ENCODE data around the gene TFEC. TPM values are rescaled to one million over a fixed set of nuclear protein-coding genes. Genes with fewer than 3 reads are reported as not detected.

TFEC gene
- total RNA-seq, 4 donors from 2014 or later: 7.3 to 22.9 (median 11.1) TPM

DNA sequence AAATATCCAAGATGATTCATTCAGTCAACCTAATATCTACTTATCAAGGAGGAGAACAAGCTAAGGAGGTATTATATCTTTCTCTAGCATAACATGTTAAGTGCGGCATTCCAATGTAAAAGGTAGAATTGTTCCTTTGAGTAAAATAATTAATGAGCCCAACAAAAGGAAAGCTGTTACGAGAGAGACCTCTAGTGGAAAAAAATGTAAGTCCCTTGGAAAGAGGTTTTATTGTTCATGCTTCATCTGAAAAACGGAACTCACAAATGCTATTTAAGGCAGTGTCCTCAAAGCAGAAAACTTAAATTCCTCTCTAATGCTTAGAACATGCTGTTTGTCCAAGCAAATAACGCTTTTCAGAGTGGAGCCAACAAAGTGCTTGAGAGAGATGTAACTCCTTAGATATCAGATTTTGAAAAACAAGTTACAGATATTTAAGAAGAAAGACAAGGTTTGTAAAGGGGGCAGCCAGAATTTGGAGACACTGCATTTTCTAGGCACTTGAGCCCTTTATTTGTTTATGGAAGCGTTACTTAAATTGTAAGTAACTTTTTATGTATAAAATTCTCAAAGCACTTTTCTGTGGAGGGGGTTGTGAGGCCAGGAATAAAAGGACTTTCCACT, 119.9 kb downstream of the TFEC start:
- no peak for ATAC-seq (ENCODE audit: low FRiP score)
- TF ChIP-seq, protein P1, sequence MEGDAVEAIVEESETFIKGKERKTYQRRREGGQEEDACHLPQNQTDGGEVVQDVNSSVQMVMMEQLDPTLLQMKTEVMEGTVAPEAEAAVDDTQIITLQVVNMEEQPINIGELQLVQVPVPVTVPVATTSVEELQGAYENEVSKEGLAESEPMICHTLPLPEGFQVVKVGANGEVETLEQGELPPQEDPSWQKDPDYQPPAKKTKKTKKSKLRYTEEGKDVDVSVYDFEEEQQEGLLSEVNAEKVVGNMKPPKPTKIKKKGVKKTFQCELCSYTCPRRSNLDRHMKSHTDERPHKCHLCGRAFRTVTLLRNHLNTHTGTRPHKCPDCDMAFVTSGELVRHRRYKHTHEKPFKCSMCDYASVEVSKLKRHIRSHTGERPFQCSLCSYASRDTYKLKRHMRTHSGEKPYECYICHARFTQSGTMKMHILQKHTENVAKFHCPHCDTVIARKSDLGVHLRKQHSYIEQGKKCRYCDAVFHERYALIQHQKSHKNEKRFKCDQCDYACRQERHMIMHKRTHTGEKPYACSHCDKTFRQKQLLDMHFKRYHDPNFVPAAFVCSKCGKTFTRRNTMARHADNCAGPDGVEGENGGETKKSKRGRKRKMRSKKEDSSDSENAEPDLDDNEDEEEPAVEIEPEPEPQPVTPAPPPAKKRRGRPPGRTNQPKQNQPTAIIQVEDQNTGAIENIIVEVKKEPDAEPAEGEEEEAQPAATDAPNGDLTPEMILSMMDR (IDR thresholded peaks at IDR 0.05): no peak
- DNase-seq (ENCODE audit: low spot score): no peak

DNA sequence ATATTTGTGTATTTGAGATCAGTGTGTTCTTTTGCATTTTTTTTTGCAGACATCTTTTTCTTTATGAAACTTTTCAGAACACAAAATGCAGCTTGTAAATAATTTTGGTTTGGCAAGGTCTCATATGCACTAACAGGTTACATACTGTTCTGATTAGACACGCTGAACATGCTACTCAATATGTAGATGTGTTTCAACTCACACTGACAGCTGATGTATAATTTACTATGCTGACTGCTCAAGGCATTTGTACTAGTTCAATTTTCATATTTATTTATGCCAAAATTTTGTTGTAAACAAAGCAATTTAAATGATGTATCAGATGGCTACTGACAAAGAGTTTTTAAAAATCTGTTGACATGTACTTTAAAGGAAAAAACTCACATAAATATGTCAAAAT, 123.8 kb downstream of the TFEC start:
- TF ChIP-seq, protein P1 (IDR thresholded peaks at IDR 0.05): no peak
- DNase-seq (ENCODE audit: low spot score) (no peak), ATAC-seq (ENCODE audit: low FRiP score) (no peak)

DNA sequence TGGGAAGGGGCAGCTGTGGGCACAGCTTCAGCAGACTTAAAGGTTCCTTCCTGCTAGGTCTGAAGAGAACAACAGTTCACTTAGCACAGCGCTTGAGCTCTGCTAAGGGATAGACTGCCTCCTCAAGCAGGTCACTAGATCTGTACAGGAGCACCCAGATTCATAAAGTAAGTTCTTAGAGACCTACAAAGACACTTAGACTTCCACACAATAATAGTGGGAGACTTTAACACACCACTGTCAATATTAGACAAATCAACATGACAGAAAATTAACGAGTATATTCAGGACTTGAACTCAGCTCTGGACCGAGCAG, 140.9 kb downstream of the TFEC start:
- DNase-seq (ENCODE audit: low spot score): no peak
- ATAC-seq (ENCODE audit: low FRiP score): no peak
- TF ChIP-seq, protein P1 (IDR thresholded peaks at IDR 0.05): no peak

DNA sequence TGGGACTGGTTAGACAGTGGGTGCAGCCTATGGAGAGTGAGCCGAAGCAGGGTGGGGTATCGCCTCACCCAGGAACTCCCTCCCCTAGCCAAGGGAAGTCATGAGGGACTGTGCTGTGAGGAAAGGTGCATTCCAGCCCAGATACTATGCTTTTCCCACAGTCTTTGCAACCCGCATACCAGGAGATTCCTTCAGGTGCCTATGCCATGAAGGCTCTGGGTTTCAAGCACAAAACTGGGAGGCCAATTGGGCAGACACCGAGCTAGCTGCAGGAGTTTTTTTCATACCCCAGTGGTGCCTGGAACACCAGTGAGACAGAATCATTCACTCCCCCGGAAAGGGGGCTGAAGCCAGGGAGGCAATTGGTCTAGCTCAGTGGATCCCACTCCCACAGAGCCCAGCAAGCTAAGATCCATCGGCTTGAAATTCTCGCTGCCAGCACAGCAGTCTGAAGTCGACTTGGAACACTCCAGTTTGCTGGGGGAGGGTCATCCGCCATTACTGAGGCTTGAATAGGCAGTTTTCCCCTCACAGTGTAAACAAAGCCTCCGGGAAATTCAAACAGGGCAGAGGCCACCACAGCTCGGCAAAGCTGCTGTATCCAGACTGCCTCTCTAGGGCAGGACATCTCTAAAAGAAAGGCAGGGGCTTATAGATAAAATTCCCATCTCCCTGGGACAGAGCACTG, 141.4 kb downstream of the TFEC start:
- DNase-seq (ENCODE audit: low spot score) (no peak), ATAC-seq (ENCODE audit: low FRiP score) (no peak)
- TF ChIP-seq, protein P1 (IDR thresholded peaks at IDR 0.05): no peak

DNA sequence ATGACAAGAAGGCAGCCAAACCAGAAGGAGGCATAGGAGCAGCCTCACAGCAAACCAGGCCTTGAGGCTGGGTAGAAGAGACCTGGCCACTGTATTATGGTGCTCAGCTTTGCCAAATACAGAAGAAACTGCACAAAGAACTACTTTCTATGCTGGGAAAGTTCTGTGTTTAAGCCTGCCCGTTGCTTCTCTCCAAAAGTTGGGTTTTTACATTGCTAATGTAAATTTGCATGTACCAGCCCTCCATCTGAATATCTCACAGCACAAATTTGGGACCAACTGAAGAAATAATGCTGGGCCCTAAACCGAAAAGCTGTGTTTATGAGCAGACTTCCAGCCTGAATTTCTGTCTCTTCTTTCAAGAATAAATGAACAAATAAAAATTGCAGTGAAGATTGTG, 145.0 kb downstream of the TFEC start:
- ATAC-seq (ENCODE audit: low FRiP score) (no peak), DNase-seq (ENCODE audit: low spot score) (no peak)
- TF ChIP-seq, protein P1 (IDR thresholded peaks at IDR 0.05): no peak

Other genes starting within 250 kb of the TFEC start
- 10 to 100 TPM; 22.0 to 58.6 (median 35.8) TPM for gene TES, start 179.8 kb upstream of the TFEC start, total RNA-seq